GM12891 (cell line): ENCODE data around the gene SHROOM3.

ENCODE experiments used
- POLR2A ChIP-seq: IDR thresholded peaks from 2 replicates; pipeline ENCODE4 v1.6.1; 2011; ENCODE audit warnings: low read depth, low read length, control low read depth
- POLR2AphosphoS5 ChIP-seq: IDR thresholded peaks from 2 replicates; pipeline ENCODE4 v1.6.1; 2011; ENCODE audit warnings: low read depth, low read length, control low read depth
- TAF1 ChIP-seq: IDR thresholded peaks from 2 replicates; pipeline ENCODE4 v1.6.1; 2011; ENCODE audit warnings: low read depth, low read length, control low read depth

GRCh38 chr4:76762137-76763130 lies 327.4 kb downstream of the SHROOM3 start:
- no peak for TF ChIP-seq POLR2A
- TF ChIP-seq POLR2AphosphoS5, result no peak
- no peak for TF ChIP-seq TAF1
